Measurements from ENCODE around the gene ZSWIM7. TPM values are rescaled to one million over a fixed set of nuclear protein-coding genes. Genes with fewer than 3 reads are reported as not detected.

Gene ZSWIM7
- total RNA-seq, 4 donors from 2014 or later: 9.1 to 15.4 (median 12.5) TPM

DNA sequence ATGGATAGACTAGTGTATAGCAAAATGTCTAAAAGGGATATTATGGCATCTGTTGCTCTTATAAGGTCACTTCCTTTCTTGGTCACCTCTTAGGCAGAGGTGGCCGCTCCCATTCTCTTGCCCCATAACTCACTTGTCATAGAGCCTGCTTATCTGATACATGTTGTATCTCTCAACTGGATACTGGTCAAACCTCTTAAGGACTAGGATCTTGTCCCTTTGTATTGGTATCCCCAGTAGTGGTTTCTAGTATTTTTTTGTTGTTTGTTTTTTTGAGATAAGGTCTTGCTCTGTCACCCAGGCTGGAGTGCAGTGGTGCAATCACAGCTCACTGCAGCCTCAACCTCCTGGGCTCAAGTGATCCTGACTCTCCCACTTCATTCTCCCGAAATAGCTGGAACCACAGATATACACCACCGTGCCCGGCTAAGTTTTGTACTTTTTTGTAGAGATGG lies 27.0 kb downstream of the ZSWIM7 start:
- TF ChIP-seq, protein P1, sequence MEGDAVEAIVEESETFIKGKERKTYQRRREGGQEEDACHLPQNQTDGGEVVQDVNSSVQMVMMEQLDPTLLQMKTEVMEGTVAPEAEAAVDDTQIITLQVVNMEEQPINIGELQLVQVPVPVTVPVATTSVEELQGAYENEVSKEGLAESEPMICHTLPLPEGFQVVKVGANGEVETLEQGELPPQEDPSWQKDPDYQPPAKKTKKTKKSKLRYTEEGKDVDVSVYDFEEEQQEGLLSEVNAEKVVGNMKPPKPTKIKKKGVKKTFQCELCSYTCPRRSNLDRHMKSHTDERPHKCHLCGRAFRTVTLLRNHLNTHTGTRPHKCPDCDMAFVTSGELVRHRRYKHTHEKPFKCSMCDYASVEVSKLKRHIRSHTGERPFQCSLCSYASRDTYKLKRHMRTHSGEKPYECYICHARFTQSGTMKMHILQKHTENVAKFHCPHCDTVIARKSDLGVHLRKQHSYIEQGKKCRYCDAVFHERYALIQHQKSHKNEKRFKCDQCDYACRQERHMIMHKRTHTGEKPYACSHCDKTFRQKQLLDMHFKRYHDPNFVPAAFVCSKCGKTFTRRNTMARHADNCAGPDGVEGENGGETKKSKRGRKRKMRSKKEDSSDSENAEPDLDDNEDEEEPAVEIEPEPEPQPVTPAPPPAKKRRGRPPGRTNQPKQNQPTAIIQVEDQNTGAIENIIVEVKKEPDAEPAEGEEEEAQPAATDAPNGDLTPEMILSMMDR (IDR thresholded peaks at IDR 0.05): no peak
- TF ChIP-seq EP300 (IDR thresholded peaks at IDR 0.05) (no peak), POLR2A (IDR thresholded peaks at IDR 0.05) (no peak), POLR2AphosphoS5 (IDR thresholded peaks at IDR 0.05) (no peak)
- Histone ChIP-seq H3K27ac (no peak overlapping the region), H3K4me1 (no peaks in the 10 kb centered on the region), H3K27me3 (no peaks in the 10 kb centered on the region), H3K36me3 (peaks cover 18% of the 10 kb centered on the region), H3K4me3 (no peak overlapping the region), H3K9me3 (no peaks in the 10 kb centered on the region)
- WGBS: 97% methylated on average over 4 of the region's 4 CpGs
- no peak for DNase-seq (ENCODE audit: low spot score in 2 of 2)

DNA sequence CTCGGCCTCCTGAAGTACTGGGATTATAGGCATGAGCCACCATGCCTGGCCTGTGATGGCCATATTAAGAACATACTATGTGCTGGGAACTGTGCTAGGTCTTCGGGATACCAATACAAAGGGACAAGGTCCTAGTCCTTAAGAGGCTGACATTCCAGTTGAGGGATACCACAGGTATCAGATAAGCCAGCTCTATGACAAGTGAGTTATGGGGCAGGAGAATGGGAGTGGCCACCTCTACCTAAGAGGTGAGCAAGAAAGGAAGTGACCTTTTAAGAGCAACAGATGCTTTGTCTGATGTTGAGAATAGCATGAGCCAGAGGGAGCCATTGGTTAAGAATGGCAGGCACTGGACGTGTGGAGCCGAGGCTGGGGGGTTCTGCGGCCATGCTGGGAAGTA lies 27.6 kb downstream of the ZSWIM7 start:
- Histone ChIP-seq H3K4me1 (peaks cover 6% of the 10 kb centered on the region), H3K4me3 (no peak overlapping the region), H3K36me3 (peaks cover 12% of the 10 kb centered on the region), H3K27me3 (no peaks in the 10 kb centered on the region), H3K9me3 (no peaks in the 10 kb centered on the region), H3K27ac (no peak overlapping the region)
- 89% methylated on average over 4 of the region's 5 CpGs for WGBS
- DNase-seq (ENCODE audit: low spot score in 2 of 2): no peak
- TF ChIP-seq POLR2AphosphoS5 (IDR thresholded peaks at IDR 0.05) (no peak), EP300 (IDR thresholded peaks at IDR 0.05) (no peak), POLR2A (IDR thresholded peaks at IDR 0.05) (no peak)
- TF ChIP-seq, protein P1 (IDR thresholded peaks at IDR 0.05): no peak

DNA sequence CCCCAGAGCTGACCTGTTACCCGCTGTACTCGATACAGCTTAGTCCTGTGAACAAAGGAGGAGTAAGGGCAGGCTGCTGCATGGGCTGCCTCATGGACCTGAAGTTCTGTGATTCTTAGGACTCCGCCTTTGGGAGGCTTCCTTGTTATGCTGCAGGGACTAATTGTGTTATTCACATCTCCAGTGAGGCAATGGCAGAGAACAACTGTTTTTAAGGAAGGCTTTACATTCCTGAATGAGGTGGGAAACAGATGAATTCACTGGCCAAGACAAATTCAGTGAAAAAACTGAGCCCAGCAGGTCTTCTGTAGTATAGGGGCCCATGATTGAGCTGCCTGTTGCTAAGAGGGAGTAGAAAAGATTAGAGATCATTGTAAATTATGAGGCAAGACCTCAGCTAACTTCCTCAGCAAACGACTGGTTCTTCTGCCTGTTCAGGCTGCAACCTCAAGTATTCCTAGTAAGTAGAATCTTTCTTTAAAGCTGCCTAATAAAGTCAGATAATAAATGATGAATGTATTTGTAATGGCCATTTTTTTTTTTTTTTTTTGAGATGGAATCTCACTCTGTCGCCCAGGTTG lies 28.3 kb downstream of the ZSWIM7 start:
- H3K4me1 ChIP-seq: peaks cover 13% of the 10 kb centered on the region
- H3K9me3 ChIP-seq: no peaks in the 10 kb centered on the region
- H3K36me3 ChIP-seq: peaks cover 6% of the 10 kb centered on the region
- H3K27ac ChIP-seq: no peak overlapping the region
- no peaks in the 10 kb centered on the region for H3K27me3 ChIP-seq
- H3K4me3 ChIP-seq: no peak overlapping the region
- WGBS: 77% methylated on average over 5 of the region's 5 CpGs
- no peak for TF ChIP-seq POLR2A (IDR thresholded peaks at IDR 0.05)
- TF ChIP-seq, protein P1 (IDR thresholded peaks at IDR 0.05): no peak
- no peak for TF ChIP-seq EP300 (IDR thresholded peaks at IDR 0.05)
- DNase-seq (ENCODE audit: low spot score in 2 of 2): no peak

DNA sequence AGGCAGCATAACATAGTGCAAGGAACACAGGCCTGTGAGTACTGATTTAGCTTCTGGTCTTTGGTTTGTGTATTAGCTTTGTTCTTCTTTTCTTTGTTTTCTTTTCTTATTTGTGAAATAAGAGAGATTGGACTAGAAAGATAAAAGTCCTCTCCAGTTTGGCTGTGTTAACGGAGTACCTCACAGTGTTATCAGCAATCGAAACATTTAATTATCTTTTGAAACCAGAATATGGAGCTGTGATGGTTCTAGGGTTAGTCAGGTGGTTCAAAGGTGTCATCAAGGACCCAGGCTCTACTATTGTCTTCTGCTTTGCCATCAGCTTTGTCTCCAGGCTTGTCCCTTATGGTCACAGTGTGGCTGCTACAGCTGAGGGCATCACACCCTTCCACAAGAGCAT lies 29.0 kb downstream of the ZSWIM7 start:
- H3K9me3 ChIP-seq: no peaks in the 10 kb centered on the region

DNA sequence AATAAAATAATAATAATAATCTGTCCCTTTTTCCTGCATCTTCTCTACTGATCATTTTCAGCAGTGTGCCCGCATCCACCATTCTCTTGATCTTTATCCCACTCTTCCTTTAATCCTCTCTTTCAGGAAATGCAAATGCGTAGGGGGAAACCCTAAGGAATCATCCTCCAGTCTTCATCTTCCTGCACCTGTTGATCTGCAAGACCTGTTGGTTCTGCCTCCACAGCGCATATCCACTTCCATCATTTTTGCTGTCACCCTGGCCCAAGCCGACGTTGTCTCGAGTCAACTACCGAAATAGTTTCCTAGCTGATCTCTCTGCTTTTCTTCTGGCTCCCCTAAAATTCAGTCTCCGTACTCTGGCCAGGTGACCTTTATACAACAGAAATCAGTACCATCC lies 30.0 kb downstream of the ZSWIM7 start:
- no peak overlapping the region for H3K27ac ChIP-seq
- no peaks in the 10 kb centered on the region for H3K27me3 ChIP-seq
- peaks cover 25% of the 10 kb centered on the region for H3K4me1 ChIP-seq
- WGBS: 98% methylated on average over 8 of the region's 8 CpGs
- no peak for DNase-seq (ENCODE audit: low spot score in 2 of 2)
- H3K36me3 ChIP-seq: no peaks in the 10 kb centered on the region
- no peak overlapping the region for H3K4me3 ChIP-seq
- H3K9me3 ChIP-seq: no peaks in the 10 kb centered on the region
- TF ChIP-seq POLR2AphosphoS5 (IDR thresholded peaks at IDR 0.05) (no peak), POLR2A (IDR thresholded peaks at IDR 0.05) (no peak), EP300 (IDR thresholded peaks at IDR 0.05) (no peak)
- TF ChIP-seq, protein P1 (IDR thresholded peaks at IDR 0.05): no peak

More for the DNA sequence above, 29.0 kb downstream of the ZSWIM7 start:
- H3K27ac ChIP-seq: no peak overlapping the region
- peaks cover 6% of the 10 kb centered on the region for H3K36me3 ChIP-seq
- WGBS: 97% methylated on average over 2 of the region's 2 CpGs
- TF ChIP-seq POLR2A (IDR thresholded peaks at IDR 0.05) (no peak), POLR2AphosphoS5 (IDR thresholded peaks at IDR 0.05) (no peak), EP300 (IDR thresholded peaks at IDR 0.05) (no peak)
- TF ChIP-seq, protein P1 (IDR thresholded peaks at IDR 0.05): no peak
- H3K4me3 ChIP-seq: no peak overlapping the region
- no peak for DNase-seq (ENCODE audit: low spot score in 2 of 2)
- peaks cover 20% of the 10 kb centered on the region for H3K4me1 ChIP-seq
- no peaks in the 10 kb centered on the region for H3K27me3 ChIP-seq

Data from suprapubic skin (tissue), 4 donors.